Measurements from ENCODE around the gene AMMECR1.
"Not testable (repeated sequence)": the region's sequence is repeated elsewhere in the genome, so short reads cannot be mapped to it uniquely, and the experiment has no call there.

Gene AMMECR1

GRCh38 chrX:110162867-110163266 lies 155.0 kb downstream of the AMMECR1 start:
- H3K36me3 ChIP-seq (ENCODE audit: control insufficient read depth in 1 of 2, insufficient read depth in 2 of 2, low read length in 2 of 2) = peaks cover 6% of the 10 kb centered on the region in 2 donors
- H3K27ac ChIP-seq (ENCODE audit: low read depth, low read length) = no peak overlapping the region
- no peak overlapping the region for H3K4me3 ChIP-seq (ENCODE audit: low read depth in 1 of 2, low read length in 2 of 2)
- no peak overlapping the region for H3K9ac ChIP-seq (ENCODE audit: low read depth in 1 of 2, low read length in 2 of 2)
- no peaks in the 10 kb centered on the region for H3K4me1 ChIP-seq (ENCODE audit: control insufficient read depth in 1 of 2, insufficient read depth in 2 of 2, low read length in 2 of 2)
- no peaks in the 10 kb centered on the region for H3K27me3 ChIP-seq (ENCODE audit: control insufficient read depth in 1 of 2, insufficient read depth in 2 of 2, low read length in 2 of 2)
- H3K9me3 ChIP-seq (ENCODE audit: control insufficient read depth in 1 of 2, low read length in 2 of 2) = no peaks in the 10 kb centered on the region

- H3K4me1 ChIP-seq (ENCODE audit: control insufficient read depth in 1 of 2, insufficient read depth in 2 of 2, low read length in 2 of 2) = no peaks in the 10 kb centered on the region
- no peaks in the 10 kb centered on the region for H3K9me3 ChIP-seq (ENCODE audit: control insufficient read depth in 1 of 2, low read length in 2 of 2)
- H3K27me3 ChIP-seq (ENCODE audit: control insufficient read depth in 1 of 2, insufficient read depth in 2 of 2, low read length in 2 of 2) = no peaks in the 10 kb centered on the region
- H3K4me3 ChIP-seq (ENCODE audit: low read depth in 1 of 2, low read length in 2 of 2) = no peak overlapping the region
- no peak overlapping the region for H3K27ac ChIP-seq (ENCODE audit: low read depth, low read length)
- no peak overlapping the region for H3K9ac ChIP-seq (ENCODE audit: low read depth in 1 of 2, low read length in 2 of 2)
- H3K36me3 ChIP-seq (ENCODE audit: control insufficient read depth in 1 of 2, insufficient read depth in 2 of 2, low read length in 2 of 2) = peaks cover 6% of the 10 kb centered on the region in 2 donors
These were observed 155.8 kb downstream of the AMMECR1 start for GRCh38 chrX:110162131-110162530.

GRCh38 chrX:110161361-110161686 lies 156.6 kb downstream of the AMMECR1 start:
- Histone ChIP-seq H3K9me3 (ENCODE audit: control insufficient read depth in 1 of 2, low read length in 2 of 2) (no peaks in the 10 kb centered on the region), H3K36me3 (ENCODE audit: control insufficient read depth in 1 of 2, insufficient read depth in 2 of 2, low read length in 2 of 2) (peaks cover 6% of the 10 kb centered on the region in 2 donors), H3K9ac (ENCODE audit: low read depth in 1 of 2, low read length in 2 of 2) (no peak overlapping the region), H3K27ac (ENCODE audit: low read depth, low read length) (no peak overlapping the region), H3K4me3 (ENCODE audit: low read depth in 1 of 2, low read length in 2 of 2) (no peak overlapping the region), H3K27me3 (ENCODE audit: control insufficient read depth in 1 of 2, insufficient read depth in 2 of 2, low read length in 2 of 2) (no peaks in the 10 kb centered on the region), H3K4me1 (ENCODE audit: control insufficient read depth in 1 of 2, insufficient read depth in 2 of 2, low read length in 2 of 2) (no peaks in the 10 kb centered on the region)

- Histone ChIP-seq H3K27ac (ENCODE audit: low read depth, low read length) (no peak overlapping the region), H3K4me3 (ENCODE audit: low read depth in 1 of 2, low read length in 2 of 2) (no peak overlapping the region), H3K9ac (ENCODE audit: low read depth in 1 of 2, low read length in 2 of 2) (no peak overlapping the region), H3K9me3 (ENCODE audit: control insufficient read depth in 1 of 2, low read length in 2 of 2) (no peaks in the 10 kb centered on the region), H3K36me3 (ENCODE audit: control insufficient read depth in 1 of 2, insufficient read depth in 2 of 2, low read length in 2 of 2) (peaks cover 3 to 6% of the 10 kb centered on the region in 2 donors), H3K4me1 (ENCODE audit: control insufficient read depth in 1 of 2, insufficient read depth in 2 of 2, low read length in 2 of 2) (no peaks in the 10 kb centered on the region), H3K27me3 (ENCODE audit: control insufficient read depth in 1 of 2, insufficient read depth in 2 of 2, low read length in 2 of 2) (no peaks in the 10 kb centered on the region)
These were observed 158.0 kb downstream of the AMMECR1 start for GRCh38 chrX:110159865-110160264.

- Histone ChIP-seq H3K27me3 (ENCODE audit: control insufficient read depth in 1 of 2, insufficient read depth in 2 of 2, low read length in 2 of 2) (no peaks in the 10 kb centered on the region), H3K4me1 (ENCODE audit: control insufficient read depth in 1 of 2, insufficient read depth in 2 of 2, low read length in 2 of 2) (no peaks in the 10 kb centered on the region), H3K9me3 (ENCODE audit: control insufficient read depth in 1 of 2, low read length in 2 of 2) (no peaks in the 10 kb centered on the region), H3K9ac (ENCODE audit: low read depth in 1 of 2, low read length in 2 of 2) (no peak overlapping the region), H3K27ac (ENCODE audit: low read depth, low read length) (no peak overlapping the region), H3K36me3 (ENCODE audit: control insufficient read depth in 1 of 2, insufficient read depth in 2 of 2, low read length in 2 of 2) (peaks cover 3 to 6% of the 10 kb centered on the region in 2 donors), H3K4me3 (ENCODE audit: low read depth in 1 of 2, low read length in 2 of 2) (no peak overlapping the region)
These were observed 158.7 kb downstream of the AMMECR1 start for GRCh38 chrX:110159235-110159634.

GRCh38 chrX:110157444-110157843 lies 160.4 kb downstream of the AMMECR1 start:
- H3K27me3 ChIP-seq (ENCODE audit: control insufficient read depth in 1 of 2, insufficient read depth in 2 of 2, low read length in 2 of 2) = no peaks in the 10 kb centered on the region
- no peaks in the 10 kb centered on the region for H3K9me3 ChIP-seq (ENCODE audit: control insufficient read depth in 1 of 2, low read length in 2 of 2)

GRCh38 chrX:110156167-110156754 lies 161.6 kb downstream of the AMMECR1 start:
- H3K4me1 ChIP-seq (ENCODE audit: control insufficient read depth in 1 of 2, insufficient read depth in 2 of 2, low read length in 2 of 2) = no peaks in the 10 kb centered on the region
- no peaks in the 10 kb centered on the region for H3K27me3 ChIP-seq (ENCODE audit: control insufficient read depth in 1 of 2, insufficient read depth in 2 of 2, low read length in 2 of 2)
- no peak overlapping the region for H3K4me3 ChIP-seq (ENCODE audit: low read depth in 1 of 2, low read length in 2 of 2)
- peaks cover 0 to 3% of the 10 kb centered on the region in 2 donors for H3K36me3 ChIP-seq (ENCODE audit: control insufficient read depth in 1 of 2, insufficient read depth in 2 of 2, low read length in 2 of 2)
- no peak overlapping the region for H3K27ac ChIP-seq (ENCODE audit: low read depth, low read length)
- no peak overlapping the region for H3K9ac ChIP-seq (ENCODE audit: low read depth in 1 of 2, low read length in 2 of 2)
- no peaks in the 10 kb centered on the region for H3K9me3 ChIP-seq (ENCODE audit: control insufficient read depth in 1 of 2, low read length in 2 of 2)

More at GRCh38 chrX:110157444-110157843, 160.4 kb downstream of the AMMECR1 start:
- Histone ChIP-seq H3K4me3 (ENCODE audit: low read depth in 1 of 2, low read length in 2 of 2) (no peak overlapping the region), H3K9ac (ENCODE audit: low read depth in 1 of 2, low read length in 2 of 2) (no peak overlapping the region), H3K27ac (ENCODE audit: low read depth, low read length) (no peak overlapping the region), H3K4me1 (ENCODE audit: control insufficient read depth in 1 of 2, insufficient read depth in 2 of 2, low read length in 2 of 2) (no peaks in the 10 kb centered on the region), H3K36me3 (ENCODE audit: control insufficient read depth in 1 of 2, insufficient read depth in 2 of 2, low read length in 2 of 2) (peaks cover 6% of the 10 kb centered on the region in 2 donors)

- Histone ChIP-seq H3K4me1 (ENCODE audit: control insufficient read depth in 1 of 2, insufficient read depth in 2 of 2, low read length in 2 of 2) (no peaks in the 10 kb centered on the region), H3K27me3 (ENCODE audit: control insufficient read depth in 1 of 2, insufficient read depth in 2 of 2, low read length in 2 of 2) (no peaks in the 10 kb centered on the region), H3K9ac (ENCODE audit: low read depth in 1 of 2, low read length in 2 of 2) (no peak overlapping the region), H3K36me3 (ENCODE audit: control insufficient read depth in 1 of 2, insufficient read depth in 2 of 2, low read length in 2 of 2) (peaks cover 0 to 3% of the 10 kb centered on the region in 2 donors), H3K27ac (ENCODE audit: low read depth, low read length) (no peak overlapping the region), H3K9me3 (ENCODE audit: control insufficient read depth in 1 of 2, low read length in 2 of 2) (no peaks in the 10 kb centered on the region), H3K4me3 (ENCODE audit: low read depth in 1 of 2, low read length in 2 of 2) (no peak overlapping the region)
These were observed 162.1 kb downstream of the AMMECR1 start for GRCh38 chrX:110155759-110156158.

GRCh38 chrX:110154328-110154727 lies 163.6 kb downstream of the AMMECR1 start:
- not testable (repeated sequence) for H3K36me3 ChIP-seq (ENCODE audit: control insufficient read depth in 1 of 2, insufficient read depth in 2 of 2, low read length in 2 of 2); H3K27ac ChIP-seq (ENCODE audit: low read depth, low read length); H3K4me1 ChIP-seq (ENCODE audit: control insufficient read depth in 1 of 2, insufficient read depth in 2 of 2, low read length in 2 of 2); H3K4me3 ChIP-seq (ENCODE audit: low read depth in 1 of 2, low read length in 2 of 2); H3K27me3 ChIP-seq (ENCODE audit: control insufficient read depth in 1 of 2, insufficient read depth in 2 of 2, low read length in 2 of 2); H3K9ac ChIP-seq (ENCODE audit: low read depth in 1 of 2, low read length in 2 of 2); H3K9me3 ChIP-seq (ENCODE audit: control insufficient read depth in 1 of 2, low read length in 2 of 2)

- Histone ChIP-seq H3K27me3 (ENCODE audit: control insufficient read depth in 1 of 2, insufficient read depth in 2 of 2, low read length in 2 of 2) (no peaks in the 10 kb centered on the region), H3K9ac (ENCODE audit: low read depth in 1 of 2, low read length in 2 of 2) (no peak overlapping the region), H3K4me1 (ENCODE audit: control insufficient read depth in 1 of 2, insufficient read depth in 2 of 2, low read length in 2 of 2) (no peaks in the 10 kb centered on the region), H3K4me3 (ENCODE audit: low read depth in 1 of 2, low read length in 2 of 2) (no peak overlapping the region), H3K9me3 (ENCODE audit: control insufficient read depth in 1 of 2, low read length in 2 of 2) (no peaks in the 10 kb centered on the region), H3K27ac (ENCODE audit: low read depth, low read length) (no peak overlapping the region), H3K36me3 (ENCODE audit: control insufficient read depth in 1 of 2, insufficient read depth in 2 of 2, low read length in 2 of 2) (peaks cover 0 to 3% of the 10 kb centered on the region in 2 donors)
These were observed 164.0 kb downstream of the AMMECR1 start for GRCh38 chrX:110153896-110154295.

GRCh38 chrX:110153244-110153643 lies 164.6 kb downstream of the AMMECR1 start:
- H3K27ac ChIP-seq (ENCODE audit: low read depth, low read length) = no peak overlapping the region
- no peaks in the 10 kb centered on the region for H3K27me3 ChIP-seq (ENCODE audit: control insufficient read depth in 1 of 2, insufficient read depth in 2 of 2, low read length in 2 of 2)
- H3K9ac ChIP-seq (ENCODE audit: low read depth in 1 of 2, low read length in 2 of 2) = no peak overlapping the region
- H3K9me3 ChIP-seq (ENCODE audit: control insufficient read depth in 1 of 2, low read length in 2 of 2) = no peaks in the 10 kb centered on the region
- no peaks in the 10 kb centered on the region for H3K4me1 ChIP-seq (ENCODE audit: control insufficient read depth in 1 of 2, insufficient read depth in 2 of 2, low read length in 2 of 2)
- no peak overlapping the region for H3K4me3 ChIP-seq (ENCODE audit: low read depth in 1 of 2, low read length in 2 of 2)
- peaks cover 0 to 3% of the 10 kb centered on the region in 2 donors for H3K36me3 ChIP-seq (ENCODE audit: control insufficient read depth in 1 of 2, insufficient read depth in 2 of 2, low read length in 2 of 2)
